ENCODE results near the gene MARVELD1. TPM values are rescaled to one million over a fixed set of nuclear protein-coding genes. Genes with fewer than 3 reads are reported as not detected.

MARVELD1 gene
- total RNA-seq, 1 experiment from 2014 or later, result 58.1 TPM

DNA sequence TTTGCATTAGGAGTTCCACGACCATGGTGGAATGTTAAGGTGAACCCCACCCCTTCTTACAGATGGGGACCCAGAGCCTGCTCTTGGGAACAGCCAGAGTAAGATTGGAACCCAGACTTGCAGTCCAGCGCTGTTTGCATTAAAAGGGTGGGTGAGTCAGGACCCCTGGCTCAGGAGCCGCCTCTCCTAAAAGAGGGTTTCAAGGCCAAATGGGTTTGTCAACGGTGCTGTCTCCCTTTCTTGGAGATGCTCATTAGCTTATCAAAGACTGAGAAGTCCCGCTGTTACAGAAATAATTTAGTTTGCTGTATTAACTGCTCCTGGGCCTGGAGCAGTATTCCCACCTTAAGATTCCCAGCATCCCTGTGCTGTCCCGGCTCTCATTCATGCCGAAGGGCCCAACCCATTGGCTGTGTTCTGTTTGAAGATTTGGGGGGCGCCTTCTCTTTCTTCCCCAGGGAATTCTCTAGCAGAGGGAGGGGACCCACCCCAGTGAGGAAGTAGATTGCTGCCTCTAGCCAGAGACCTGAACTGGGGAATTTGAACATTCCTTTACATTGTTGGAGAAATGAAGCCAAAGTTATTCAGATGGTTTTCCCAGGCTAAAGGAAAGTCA lies 1.8 kb downstream of the MARVELD1 start:
- in situ Hi-C loops (cut with HindIII; ENCODE audit: low pct_unique_long_range_greater_than_20kb, low sequenced_read_pairs), result no loop called here
- DNase-seq (ENCODE audit: low read depth), result no peak

DNA sequence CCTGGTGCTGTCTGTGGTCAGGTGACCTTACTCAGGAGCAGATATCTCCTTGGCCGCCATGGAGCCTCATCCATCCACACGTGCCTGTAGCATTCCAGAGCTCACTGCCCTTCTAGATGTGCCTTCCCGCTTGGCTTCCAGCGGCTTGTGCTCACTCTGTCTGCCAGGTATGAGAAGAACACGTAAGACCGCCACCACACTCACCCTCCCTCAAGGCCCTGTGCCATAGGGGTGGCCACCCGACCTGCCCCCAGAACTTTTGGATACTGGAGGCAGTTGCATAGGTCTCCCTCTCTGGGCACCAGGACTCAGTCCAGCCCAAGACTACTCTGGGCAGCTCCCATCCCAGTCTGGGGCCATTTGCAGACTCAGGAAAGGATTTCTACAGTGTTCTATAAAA lies 4.1 kb downstream of the MARVELD1 start:
- no peak for DNase-seq (ENCODE audit: low read depth)
- in situ Hi-C loops (cut with HindIII; ENCODE audit: low pct_unique_long_range_greater_than_20kb, low sequenced_read_pairs), result no loop called here

GRCh38 chr10:97718178-97718577 lies 4.6 kb downstream of the MARVELD1 start:
- in situ Hi-C loops (cut with HindIII; ENCODE audit: low pct_unique_long_range_greater_than_20kb, low sequenced_read_pairs), result no loop called here
- DNase-seq (ENCODE audit: low read depth), result no peak

GRCh38 chr10:97718659-97719142 lies 5.2 kb downstream of the MARVELD1 start:
- in situ Hi-C loops (cut with HindIII; ENCODE audit: low pct_unique_long_range_greater_than_20kb, low sequenced_read_pairs), result no loop called here
- peak; percentile 46 for DNase-seq (ENCODE audit: low read depth)

GRCh38 chr10:97719602-97720001 lies 6.1 kb downstream of the MARVELD1 start:
- in situ Hi-C loops (cut with HindIII; ENCODE audit: low pct_unique_long_range_greater_than_20kb, low sequenced_read_pairs), result no loop called here
- DNase-seq (ENCODE audit: low read depth), result no peak

- in situ Hi-C loops (cut with HindIII; ENCODE audit: low pct_unique_long_range_greater_than_20kb, low sequenced_read_pairs), result no loop called here
- DNase-seq (ENCODE audit: low read depth), result no peak
Measured at GRCh38 chr10:97721871-97722780, 8.6 kb downstream of the MARVELD1 start.

DNA sequence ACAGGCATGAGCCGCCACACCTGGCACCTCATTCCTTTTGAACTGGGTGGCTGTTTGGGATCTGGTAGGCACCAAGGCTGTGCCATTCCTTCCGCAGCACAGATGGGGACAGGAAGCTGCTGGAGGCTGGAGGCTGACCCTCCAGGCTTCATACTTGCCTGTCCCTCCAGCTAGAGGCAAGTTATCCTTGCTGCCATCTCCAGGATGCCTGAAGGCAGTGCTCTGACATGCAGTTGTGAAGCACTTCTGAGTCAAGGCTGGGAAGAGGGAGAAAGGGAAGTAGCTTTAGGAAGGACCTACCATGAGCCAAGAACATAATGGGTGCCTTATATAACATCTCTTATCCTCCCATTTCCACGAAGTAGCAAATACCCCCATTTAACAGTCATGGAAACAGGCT lies 9.5 kb downstream of the MARVELD1 start:
- no peak for DNase-seq (ENCODE audit: low read depth)
- in situ Hi-C loops (cut with HindIII; ENCODE audit: low pct_unique_long_range_greater_than_20kb, low sequenced_read_pairs), result no loop called here

DNA sequence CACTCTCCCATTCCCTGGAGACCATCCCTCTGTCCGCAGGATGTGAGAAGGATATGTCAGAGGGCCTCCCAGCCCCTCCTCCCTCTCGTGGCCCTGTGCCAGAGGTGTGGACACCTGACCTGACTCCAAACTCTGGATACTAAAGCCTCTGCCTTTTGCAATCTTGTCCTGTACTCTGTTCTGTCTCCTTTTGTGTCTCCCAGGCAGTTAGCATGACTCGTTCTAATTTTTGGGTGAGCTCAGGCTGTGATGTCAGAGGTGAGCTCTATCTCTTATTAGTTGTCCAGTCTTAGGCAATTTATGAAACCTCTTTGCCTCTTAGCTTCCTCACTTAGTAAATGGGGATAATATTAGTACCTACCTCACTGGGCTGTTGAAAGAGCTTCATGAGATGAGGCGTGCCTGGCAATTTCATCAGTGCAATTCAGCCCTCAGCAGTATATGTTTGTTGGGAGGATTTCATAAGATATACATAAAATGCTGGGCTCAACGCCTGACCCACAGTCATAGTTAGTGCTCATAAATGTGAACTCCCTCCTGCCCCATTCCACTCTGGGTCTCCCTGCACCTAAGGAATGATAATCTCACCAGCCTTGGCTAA lies 10.9 kb downstream of the MARVELD1 start:
- in situ Hi-C loops (cut with HindIII; ENCODE audit: low pct_unique_long_range_greater_than_20kb, low sequenced_read_pairs), result no loop called here
- no peak for DNase-seq (ENCODE audit: low read depth)

DNA sequence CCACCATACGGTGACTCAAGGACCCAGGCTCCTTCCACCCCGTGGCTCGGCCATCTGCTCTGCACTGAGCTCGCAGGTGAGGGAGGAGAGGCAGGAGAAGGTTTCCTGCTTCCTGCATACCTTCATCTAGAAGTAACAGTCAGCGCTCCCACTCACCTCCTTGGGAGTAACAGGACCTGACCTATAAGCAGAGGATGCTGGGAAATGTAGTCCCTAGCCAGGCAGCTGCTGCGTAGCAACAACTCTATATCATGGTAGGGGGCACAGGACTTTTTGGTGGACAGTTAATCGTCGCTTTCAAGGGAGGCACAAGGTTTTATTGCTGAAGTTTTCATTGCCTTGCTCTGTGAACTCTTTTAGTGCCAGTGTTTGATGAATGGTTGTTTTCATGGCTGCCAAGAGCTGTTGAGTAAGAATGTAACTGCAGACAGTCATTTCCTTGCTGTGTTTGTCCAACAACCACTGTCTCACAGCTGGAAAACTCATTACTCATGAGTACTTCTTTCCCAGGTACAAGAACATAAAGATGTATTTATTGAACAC lies 13.2 kb downstream of the MARVELD1 start:
- in situ Hi-C loops (cut with HindIII; ENCODE audit: low pct_unique_long_range_greater_than_20kb, low sequenced_read_pairs), result no loop called here

DNA sequence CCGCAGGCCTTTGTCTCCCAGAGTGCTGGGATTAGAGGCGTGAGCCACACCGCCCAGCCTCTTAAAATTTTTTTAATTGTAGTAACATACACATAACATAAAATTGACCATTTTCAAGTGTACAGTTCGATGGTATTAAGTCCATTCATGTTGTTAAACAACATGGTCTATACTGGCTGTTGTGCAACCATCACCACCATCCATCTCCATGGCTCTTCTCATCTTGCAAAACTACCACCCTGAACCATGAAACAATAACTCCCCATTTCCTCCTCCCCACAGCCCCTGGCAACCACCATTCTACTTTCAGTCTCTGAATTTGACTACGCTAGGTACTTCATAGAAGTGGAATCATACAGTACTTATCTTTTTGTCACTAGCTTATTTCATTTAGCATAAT lies 15.5 kb downstream of the MARVELD1 start:
- DNase-seq (ENCODE audit: low read depth), result no peak
- in situ Hi-C loops (cut with HindIII; ENCODE audit: low pct_unique_long_range_greater_than_20kb, low sequenced_read_pairs), result no loop called here

More for the DNA sequence above, 13.2 kb downstream of the MARVELD1 start:
- DNase-seq (ENCODE audit: low read depth), result peak; percentile 36

GRCh38 chr10:97731346-97732051 lies 18.0 kb downstream of the MARVELD1 start:
- DNase-seq (ENCODE audit: low read depth), result peak; percentile 60
- in situ Hi-C loops (cut with HindIII; ENCODE audit: low pct_unique_long_range_greater_than_20kb, low sequenced_read_pairs), result no loop called here

DNA sequence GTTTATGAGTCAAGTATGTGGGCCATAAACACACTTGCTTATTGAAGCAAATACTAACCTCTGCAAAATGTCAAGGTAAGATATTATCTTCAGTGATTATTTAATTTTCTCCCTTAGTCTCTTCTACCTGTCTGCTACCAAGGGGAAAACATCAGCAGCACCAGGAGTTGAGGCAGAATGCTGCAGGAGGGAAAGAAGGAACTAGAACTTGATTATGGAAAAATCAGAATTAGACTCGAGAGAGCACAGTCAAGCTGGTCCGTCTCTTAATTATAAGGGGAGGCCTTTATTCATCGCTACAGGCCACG lies 18.5 kb downstream of the MARVELD1 start:
- in situ Hi-C loops (cut with HindIII; ENCODE audit: low pct_unique_long_range_greater_than_20kb, low sequenced_read_pairs), result no loop called here
- no peak for DNase-seq (ENCODE audit: low read depth)

GRCh38 chr10:97733256-97733655 lies 19.7 kb downstream of the MARVELD1 start:
- in situ Hi-C loops (cut with HindIII; ENCODE audit: low pct_unique_long_range_greater_than_20kb, low sequenced_read_pairs), result no loop called here
- DNase-seq (ENCODE audit: low read depth), result no peak

DNA sequence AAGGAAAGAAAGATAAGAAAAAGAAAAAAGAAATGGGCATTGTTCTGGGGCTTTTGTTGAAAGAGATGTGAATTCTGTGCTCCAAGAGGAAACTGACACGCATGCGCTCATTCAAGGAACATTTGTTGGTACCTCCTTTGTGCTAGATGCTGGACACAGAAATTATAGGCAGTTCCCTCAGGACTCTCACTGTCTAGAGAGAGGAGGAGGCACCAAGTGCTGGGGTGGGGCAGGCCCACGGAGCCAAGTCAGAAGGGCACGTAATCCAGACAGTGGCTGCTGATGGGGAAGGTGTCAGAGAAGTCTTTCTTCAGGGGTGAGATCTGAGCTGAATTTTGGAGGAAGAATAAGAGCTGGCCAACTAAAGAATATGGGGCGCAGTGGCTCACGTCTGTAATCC lies 20.5 kb downstream of the MARVELD1 start:
- DNase-seq (ENCODE audit: low read depth), result no peak
- in situ Hi-C loops (cut with HindIII; ENCODE audit: low pct_unique_long_range_greater_than_20kb, low sequenced_read_pairs), result no loop called here

DNA sequence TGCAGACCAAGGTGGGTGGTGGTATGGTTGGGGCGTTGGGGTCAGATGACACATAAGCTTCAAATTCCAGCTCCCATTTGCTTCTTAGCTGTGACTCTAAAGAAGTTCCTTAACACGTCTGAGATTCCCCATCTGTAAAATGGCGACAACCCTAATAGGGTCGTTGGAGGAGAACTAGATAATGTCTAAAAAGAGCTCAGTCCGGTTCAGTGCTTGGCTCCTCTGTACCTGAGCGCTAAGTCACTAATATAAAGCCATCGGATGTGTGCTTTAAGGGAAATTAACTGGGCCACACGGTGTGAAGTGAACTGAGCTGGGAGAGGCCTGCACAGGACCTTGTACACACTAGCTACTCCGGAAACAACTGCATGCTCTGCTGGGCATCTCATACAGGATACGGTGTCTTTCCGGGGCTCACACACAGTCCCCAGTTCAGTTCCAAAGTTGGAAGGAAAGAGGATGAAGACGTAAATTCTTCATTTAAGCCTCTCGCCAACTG lies 22.9 kb downstream of the MARVELD1 start:
- in situ Hi-C loops (cut with HindIII; ENCODE audit: low pct_unique_long_range_greater_than_20kb, low sequenced_read_pairs), result no loop called here
- DNase-seq (ENCODE audit: low read depth), result no peak

- in situ Hi-C loops (cut with HindIII; ENCODE audit: low pct_unique_long_range_greater_than_20kb, low sequenced_read_pairs), result no loop called here
- peak; percentile 84 for DNase-seq (ENCODE audit: low read depth)
Measured at GRCh38 chr10:97736902-97737769, 23.6 kb downstream of the MARVELD1 start, which contains the start of gene ZFYVE27. Gene ZFYVE27, plus strand, starts transcription at chr10:97737128. Its CDS starts 1,350 bp downstream, at chr10:97738478.

GRCh38 chr10:97737770-97738265 lies 24.3 kb downstream of the MARVELD1 start:
- in situ Hi-C loops (cut with HindIII; ENCODE audit: low pct_unique_long_range_greater_than_20kb, low sequenced_read_pairs), result no loop called here
- no peak for DNase-seq (ENCODE audit: low read depth)
